NCI-H187 (cell line): ENCODE results near the gene SNX9.
A peak's percentile ranks its signal among the peaks of the same experiment; 100 is the strongest.

Experiments
- DNase-seq, 2 experiments: peaks; one replicate each; lab custom pipeline; 2025; lab: John Stamatoyannopoulos, UW

SNX9 gene

DNA sequence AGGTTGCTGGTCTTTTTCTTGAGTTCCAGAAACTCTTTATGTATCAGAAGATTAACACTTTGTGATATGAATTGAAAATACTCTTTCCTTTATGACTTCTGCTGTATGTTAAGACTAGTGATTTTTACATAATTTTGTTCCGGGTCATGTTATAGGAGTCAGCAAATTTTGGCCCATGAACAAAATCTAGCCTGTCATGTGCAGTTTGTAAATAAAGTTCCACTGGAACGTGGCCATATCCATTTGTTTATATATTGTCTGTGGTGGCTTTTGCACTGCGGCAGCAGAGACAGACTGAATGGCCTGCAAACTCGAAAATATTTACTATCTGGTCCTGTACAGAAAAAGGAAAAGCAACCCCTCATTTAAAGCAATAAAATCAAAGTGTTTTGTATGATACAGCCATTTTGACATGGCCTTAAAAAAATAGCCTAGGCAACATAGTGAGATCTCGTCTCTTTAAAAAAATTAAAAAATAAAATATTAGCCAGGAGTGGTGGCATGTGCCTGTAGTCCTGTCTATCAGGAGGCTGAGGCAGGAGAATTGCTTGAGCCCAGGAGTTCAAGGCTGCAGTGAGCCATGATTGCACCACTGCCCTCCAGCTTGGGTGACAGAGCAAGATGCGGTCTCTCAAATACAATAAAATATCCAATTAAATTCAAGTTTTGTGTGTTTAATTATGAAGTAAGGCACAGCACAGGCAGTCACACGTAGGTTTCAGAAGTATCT, 36.9 kb downstream of the SNX9 start:
- no peak for DNase-seq

DNA sequence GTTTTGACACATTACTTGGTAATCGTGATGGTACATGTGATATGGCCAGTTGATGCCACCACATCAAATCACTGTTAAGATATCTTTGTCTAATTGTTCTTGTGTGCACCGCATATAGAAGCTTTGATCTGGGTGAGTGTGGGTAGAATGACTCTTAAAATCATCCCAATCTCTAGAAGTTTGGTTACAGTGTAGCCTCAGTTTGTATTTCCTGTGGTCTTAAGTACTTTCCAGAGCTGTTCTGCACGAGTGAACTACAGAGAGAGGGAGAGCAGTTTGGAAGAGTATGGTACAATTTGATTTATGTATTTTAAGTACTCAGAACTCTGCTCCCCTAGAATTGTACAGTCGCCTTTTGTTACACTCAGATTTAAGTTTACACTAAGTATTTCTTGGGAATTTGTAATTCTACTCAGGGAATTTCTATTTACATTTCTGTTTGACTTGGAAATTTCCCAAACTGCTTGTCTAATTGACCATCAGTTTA, 37.5 kb downstream of the SNX9 start:
- no peak for DNase-seq

- no peak for DNase-seq
Observed at GRCh38 chr6:157861184-157861583, 38.1 kb downstream of the SNX9 start.

- no peak for DNase-seq
Observed at GRCh38 chr6:157861814-157862213, 38.8 kb downstream of the SNX9 start.

GRCh38 chr6:157862706-157863105, 39.7 kb downstream of the SNX9 start:
- DNase-seq: no peak

DNA sequence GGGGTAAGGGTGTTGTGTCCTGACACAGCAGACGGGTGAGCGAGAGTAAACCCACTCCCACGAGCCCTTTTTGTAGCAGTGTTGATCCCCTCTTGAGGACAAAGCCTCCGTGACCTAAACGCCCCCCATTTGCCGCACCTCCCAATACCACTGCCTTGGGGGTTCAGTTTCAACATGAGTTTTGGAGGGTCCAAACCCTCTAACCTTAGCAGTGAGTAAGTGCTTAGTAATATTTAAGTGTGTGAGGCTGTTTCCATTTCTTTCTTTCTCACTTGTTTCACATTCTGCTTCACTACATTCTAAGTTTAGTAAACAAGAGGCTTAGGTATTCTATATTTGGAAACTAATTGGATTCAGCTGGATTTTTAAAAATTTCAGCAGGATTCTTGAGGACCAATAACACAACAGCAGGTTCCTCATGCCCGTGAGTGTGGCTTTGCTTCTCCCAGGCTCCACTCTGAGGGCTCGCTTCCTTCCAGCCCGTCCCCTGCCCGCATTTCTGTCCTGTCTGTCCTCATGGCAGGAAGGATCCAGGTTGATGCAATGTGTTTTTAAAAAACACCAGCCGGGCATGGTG, 41.2 kb downstream of the SNX9 start:
- no peak for DNase-seq

- DNase-seq: no peak
Observed at GRCh38 chr6:157865249-157865648, 42.2 kb downstream of the SNX9 start.

GRCh38 chr6:157867155-157867559, 44.1 kb downstream of the SNX9 start:
- DNase-seq: no peak

DNA sequence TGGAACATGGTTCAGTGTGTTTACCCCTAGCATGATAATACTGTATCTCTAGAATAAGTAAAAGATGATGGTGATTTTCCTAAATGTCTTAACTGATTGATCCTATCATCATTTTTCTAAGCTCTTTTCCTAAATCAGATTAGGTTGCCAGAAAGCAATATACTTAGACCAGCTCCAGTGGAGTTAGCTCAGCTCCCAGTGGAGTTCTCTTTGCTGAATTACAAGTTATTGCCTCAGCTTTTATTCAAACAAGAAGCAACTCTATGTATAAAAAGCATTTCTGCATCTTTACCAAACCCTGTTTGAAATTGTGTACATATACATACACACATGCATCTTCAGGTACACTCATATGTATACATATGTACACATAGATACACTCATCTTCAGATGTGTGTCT, 44.9 kb downstream of the SNX9 start:
- DNase-seq: no peak

GRCh38 chr6:157868835-157869234, 45.8 kb downstream of the SNX9 start:
- no peak for DNase-seq

DNA sequence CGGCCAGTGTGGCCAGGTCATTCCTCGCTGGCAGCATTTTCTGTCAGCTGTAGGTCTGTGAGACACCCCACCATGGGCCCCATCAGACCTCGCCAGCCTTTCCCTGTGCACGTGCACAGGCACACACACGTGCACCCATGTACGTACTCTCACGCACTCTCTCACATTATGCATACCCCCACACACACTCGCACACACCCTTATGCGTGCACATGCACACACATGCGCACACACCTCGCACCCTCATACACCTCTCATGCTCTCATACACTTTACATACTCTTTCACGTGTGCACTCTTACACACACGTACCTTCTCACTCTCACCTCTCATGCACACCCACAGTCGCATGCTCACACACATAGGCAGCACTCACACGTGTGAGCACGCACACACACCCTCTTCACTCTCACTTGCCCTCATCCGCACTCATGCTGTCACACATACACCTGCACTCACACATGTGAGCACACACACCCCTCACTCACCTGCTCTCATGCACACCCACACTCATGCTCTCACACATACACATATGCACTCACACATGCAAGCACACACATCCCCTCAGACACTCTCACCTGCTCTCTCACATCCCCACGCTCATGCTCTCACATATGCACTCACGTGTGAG, 46.7 kb downstream of the SNX9 start:
- no peak for DNase-seq

DNA sequence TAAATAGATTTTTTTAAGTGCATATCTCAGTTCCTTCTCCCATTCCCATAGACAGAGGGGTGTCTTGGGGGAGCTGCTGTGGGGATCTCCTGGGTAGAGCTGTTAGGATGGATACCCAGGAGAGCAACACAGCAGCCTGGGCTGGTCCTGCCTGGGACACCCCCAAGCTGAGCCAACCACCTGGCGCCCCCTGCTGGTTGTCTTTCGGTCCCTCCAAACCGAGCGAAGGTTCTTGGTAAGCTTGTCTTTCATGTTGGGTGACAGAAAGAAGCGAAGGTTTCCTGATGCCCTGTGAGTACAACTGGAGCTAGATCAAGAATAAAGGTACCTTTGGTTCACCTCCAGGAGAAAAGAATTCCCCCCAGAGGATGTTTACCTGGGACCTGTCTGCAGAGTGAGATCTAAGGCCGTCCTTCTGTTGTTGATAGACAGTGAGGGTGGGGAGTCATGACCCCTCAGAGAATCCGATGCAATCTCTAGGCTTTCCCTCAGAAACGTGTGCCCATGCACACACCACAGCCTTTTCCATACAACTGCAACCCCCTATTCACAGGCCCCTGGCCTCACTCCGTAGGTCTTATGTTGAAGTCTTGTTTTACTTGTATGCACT, 50.8 kb downstream of the SNX9 start:
- peak; percentile 31 to 53 for DNase-seq

DNA sequence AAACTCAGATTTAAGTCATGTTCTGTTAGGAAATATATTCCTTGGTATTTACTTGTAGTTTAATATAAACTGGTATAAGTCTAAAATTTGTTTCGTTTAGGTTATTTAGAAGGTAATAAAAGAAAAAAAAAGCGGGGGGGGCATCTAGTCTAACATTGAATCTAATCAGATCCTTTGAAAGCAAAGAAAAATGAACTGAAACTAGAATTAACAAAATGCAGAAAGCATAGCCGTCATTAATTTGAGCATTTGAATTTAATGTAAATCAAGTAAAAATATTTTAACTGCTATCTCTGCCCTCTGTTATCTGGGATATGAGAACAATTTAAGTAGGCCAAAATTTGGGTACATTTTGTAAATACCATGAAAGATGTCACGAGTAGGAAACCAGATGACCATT, 54.1 kb downstream of the SNX9 start:
- DNase-seq: no peak

- DNase-seq: no peak
Observed at GRCh38 chr6:157877573-157878438, 54.8 kb downstream of the SNX9 start.

GRCh38 chr6:157879034-157879872, 56.2 kb downstream of the SNX9 start:
- DNase-seq: no peak

DNA sequence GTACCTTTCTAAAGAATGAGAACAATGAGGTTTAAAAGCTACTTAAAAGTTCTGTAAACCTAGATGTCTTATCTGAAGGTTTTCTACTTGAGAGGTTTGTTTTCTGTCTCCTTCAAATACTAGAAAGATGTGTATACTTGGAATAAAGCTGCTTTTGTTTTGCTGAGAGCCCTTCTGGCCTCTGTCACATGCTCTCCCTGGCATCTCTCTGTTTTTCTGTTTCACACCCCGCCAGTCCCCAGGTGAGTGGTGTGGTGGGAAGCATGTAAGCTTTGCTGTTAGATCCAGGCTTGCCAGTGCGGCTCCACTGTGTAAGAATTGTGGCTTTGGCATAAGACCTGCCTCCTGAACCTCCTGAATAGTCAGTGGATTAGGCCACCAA, 56.8 kb downstream of the SNX9 start:
- DNase-seq: no peak

GRCh38 chr6:157880534-157880933, 57.5 kb downstream of the SNX9 start:
- no peak for DNase-seq

DNA sequence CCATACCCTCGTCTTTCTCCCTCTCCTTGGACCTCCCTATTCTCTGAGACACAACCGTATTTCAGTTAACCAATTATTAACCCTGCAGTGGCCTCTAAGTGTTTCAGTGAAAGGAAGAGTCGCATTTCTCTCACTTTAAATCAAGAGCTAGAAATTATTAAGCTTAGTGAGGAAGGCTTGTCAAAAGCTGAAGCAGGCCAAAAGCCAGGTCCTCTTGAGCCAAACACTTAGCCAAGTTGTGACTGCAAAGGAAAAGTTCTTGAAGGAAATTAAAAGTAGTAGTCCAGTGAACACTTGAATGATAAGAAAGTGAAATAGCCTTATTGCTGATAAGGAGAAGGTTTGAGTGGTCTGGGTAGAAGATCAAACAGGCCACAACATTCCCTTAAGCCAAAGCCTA, 58.3 kb downstream of the SNX9 start:
- DNase-seq: no peak

DNA sequence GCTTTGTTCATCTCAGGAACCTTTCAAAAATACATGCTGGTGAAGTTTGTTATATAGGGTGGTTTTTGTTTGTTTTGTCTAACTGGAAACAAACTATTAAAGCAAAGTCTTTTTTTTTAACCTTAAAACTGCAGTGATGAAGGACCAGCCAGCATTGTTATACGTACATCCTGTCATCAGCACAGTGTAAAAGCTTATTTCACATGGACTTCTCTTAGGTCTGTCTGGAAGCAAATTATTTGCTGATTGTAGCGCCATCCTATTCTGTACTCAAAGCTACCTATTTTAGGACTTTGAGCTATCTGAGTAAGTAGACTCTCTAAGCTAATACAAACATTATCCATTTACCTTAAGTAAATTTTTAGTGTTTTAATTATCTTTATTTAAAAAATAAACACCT, 61.7 kb downstream of the SNX9 start:
- DNase-seq: no peak

DNA sequence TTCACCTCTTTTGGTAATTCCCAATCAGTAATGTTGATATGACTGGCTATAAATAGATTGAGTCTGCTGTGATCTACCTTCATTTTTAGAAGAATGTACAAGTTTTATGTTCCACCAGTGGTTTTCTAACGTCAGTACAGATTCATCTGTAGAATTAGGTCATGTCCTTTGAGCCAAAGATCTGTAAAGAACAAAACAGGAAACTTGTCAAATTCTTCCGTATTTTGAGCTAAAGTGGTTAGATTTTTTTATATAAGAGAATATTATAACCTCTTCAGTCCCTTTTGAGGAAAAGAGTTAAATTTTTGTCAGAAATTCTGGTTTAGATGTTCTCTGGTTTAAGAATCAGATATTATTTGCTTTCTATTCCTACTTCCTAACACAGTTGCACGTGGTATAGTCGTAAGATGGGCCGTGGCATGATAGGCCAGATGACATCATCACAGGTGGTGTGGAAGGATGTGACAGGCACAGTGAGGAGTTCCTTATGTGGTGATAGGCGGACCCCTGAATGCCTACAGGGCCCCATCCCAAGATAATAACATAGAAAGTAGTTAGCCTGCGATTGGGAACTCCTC, 62.3 kb downstream of the SNX9 start:
- DNase-seq: no peak

GRCh38 chr6:157885876-157886275, 62.8 kb downstream of the SNX9 start:
- DNase-seq: no peak
